NCI-H226 (cell line): ENCODE results near the gene DDR2.
A peak's percentile ranks its signal among the peaks of the same experiment; 100 is the strongest.

Experiments used
- DNase-seq: peaks from one replicate; pipeline ENCODE4 v3.0.0-alpha.2; 2015

The DDR2 gene

DNA sequence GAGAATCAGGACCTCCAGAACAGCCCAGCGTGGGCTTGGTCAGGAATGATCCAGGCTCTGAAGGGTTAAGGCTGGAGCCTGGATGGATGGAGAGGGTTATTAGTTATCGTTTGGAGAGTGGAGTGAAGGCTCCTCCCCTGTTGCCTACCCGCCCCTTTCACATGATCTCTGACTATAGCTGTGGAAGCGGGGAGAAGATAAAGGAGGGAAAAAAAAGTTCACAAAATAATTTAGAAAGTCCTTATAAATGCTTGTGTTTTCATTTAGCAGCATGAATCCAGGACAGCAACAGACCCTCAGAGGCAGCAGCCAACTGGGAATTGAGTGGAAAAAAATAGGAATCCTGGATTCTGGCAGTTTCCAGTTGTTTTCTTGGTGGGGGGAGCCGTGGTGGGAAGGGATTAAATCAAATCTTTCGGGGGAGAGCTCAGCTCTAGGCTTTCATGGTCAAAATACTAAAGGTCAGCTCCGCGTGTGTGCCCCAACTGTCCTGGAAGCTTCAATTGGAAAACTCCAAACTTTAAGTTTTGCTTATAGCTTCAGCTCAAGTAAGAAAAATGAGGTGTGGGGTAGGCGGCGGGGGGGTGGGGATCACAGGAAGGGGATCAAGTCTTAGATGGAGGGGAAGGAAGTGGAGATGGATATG lies 595 bp upstream of the DDR2 start:
- peak; percentile 62 for DNase-seq

DNA sequence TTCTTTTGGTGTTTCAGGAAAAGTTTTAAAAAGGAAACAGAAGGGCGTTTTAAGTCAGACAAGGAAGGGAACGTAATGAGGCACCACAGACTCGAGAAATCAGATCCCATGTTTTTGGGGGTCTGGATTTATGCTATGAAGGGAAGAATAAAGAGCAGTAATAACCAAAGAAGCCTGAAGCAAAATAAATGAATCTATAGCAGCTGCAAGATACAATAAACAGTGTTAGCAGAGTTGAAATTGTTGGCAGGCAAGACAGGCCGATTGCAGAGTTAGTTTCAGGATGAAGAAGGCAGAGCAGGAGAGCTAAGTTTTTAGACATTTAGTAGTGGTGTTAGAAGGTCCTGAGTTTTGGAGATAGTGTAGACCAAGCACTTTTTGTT lies 425 bp downstream of the DDR2 start:
- no peak for DNase-seq

DNA sequence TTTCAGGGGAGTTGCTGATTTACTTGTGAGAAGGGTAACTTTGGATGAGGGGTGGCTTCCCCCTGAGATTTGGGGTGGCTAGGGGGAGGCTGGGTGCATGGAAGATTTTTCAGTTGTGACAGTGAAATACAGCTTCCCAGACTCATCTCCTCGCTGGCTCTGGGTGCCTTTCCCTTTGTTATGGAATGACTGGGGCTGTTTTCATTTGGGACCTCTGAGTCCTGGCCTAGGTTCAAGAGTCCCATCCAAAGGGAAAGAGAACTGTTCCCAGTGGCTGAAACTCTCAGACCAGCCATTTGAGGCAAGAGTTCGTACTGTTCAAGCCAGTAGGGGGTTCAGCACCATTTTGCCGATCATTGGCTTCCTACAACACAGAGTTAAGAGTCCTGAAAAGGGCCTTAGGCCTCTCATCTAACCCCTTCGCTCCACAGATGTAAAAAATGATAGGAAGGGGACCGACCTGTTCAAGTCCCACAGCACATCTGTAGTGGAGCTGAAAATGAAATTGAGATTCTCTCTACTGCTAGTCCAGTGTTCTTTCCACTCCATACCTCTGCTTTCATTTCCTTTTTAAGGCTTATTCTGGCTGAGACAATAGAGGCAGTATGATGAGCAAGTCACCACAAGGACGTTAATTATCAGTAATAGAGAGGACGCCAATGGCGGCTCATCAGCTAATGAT lies 958 bp downstream of the DDR2 start:
- no peak for DNase-seq

DNA sequence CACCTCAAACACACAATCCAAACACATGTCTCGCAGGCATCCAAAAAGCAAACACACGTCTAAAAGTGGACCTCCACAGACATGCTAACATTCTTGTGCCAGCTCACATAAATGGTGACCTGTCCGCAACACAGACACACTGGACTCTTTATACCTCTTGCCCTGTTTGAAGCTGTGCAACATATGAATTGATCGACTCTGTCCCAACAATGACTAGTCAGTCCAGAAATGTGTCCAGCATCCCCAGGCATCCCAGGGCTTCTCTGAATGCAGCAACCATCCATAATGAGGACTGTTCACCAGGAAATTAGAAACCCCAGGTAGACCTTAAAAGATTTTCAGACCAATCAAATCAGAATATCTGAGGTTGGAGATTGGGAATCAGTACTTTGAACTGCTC lies 3.2 kb downstream of the DDR2 start:
- no peak for DNase-seq

DNA sequence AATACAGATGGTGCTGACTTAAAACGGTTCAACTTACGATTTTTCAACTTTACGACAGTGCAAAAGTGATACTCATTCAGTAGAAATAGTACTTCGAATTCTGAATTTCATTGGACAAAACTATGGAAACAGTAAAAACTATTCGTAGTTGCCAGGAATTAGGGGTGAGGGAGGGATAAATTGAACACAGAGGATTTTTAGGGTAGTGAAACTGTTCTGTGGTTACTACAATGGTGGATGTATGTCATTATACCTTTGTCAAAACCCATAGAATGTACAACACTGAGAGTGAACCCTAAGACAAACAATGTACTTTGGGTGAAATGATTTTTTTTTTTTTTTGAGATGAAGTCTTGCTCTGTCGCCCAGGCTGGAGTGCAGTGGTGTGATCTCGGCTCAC lies 7.5 kb downstream of the DDR2 start:
- no peak for DNase-seq

DNA sequence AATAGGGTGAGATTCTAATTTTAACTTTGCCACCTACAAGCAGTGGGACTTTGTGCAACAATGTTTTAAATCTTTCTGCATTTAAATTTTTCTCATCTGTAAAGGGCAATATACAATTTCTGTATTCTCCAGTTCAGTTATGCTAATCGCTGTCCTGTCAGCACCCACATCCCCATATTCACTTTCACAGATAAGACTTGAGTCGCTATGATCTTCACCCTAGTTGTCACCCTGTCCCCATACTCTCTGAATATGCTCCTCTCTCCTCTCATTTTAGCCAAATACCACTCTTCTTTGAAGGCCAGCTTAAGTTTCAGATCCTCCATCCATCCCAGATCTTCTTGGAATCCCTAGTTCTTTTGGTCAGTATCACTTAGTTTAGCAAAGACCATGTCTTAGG lies 8.8 kb downstream of the DDR2 start:
- DNase-seq = no peak

DNA sequence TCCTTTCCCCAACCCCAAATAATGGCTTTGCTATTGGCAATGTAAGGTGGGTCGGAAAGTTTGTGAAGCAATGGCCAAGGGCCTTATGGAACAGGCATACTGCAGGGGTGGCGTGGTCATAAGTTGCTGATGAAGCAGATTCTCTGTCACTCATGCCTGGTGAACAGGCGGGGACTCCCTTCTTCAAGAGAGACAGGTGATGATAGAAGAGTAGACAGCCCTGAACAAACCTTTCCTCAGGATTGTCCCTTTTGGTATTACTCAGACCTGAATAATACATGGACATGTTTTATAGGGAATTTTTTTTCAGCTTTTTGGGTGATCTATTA lies 12.7 kb downstream of the DDR2 start:
- DNase-seq = no peak

DNA sequence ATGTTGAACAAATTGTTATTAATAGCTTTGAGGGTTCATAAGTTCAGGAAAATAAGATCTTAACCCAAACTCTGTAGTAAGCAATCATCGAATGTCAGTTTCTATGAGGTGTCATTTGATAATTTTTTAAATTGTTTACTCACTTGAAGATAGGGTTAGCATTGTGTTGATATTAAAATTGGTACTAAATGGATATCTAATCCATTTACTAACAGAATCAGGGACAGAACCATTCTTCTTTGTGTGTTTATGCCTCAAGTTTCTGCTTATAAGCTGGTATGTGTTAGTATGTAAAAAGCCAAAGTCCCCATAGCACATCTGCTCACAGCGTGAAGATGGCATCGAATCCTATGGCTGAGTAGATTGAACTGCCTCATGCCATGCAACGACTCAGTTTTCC lies 13.4 kb downstream of the DDR2 start:
- no peak for DNase-seq

DNA sequence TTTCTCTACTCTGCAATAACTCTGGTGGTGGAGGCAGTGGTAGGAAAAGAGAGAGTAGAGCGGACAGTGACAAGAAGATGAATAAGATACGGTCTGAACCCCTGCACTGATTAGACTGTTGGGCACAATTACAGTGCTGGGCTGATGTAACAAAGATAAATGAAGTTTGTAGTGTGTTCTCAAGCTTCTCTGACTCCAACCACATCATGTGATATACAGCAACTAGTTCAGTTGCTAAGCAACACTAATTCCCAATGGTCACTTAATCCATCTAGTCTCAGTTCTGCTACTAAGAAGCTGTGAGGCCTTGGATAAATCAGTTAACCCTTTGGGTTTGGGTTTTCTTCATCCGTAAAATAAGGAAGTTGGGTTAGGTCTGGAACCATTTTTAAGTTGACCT lies 17.3 kb downstream of the DDR2 start:
- DNase-seq = no peak

DNA sequence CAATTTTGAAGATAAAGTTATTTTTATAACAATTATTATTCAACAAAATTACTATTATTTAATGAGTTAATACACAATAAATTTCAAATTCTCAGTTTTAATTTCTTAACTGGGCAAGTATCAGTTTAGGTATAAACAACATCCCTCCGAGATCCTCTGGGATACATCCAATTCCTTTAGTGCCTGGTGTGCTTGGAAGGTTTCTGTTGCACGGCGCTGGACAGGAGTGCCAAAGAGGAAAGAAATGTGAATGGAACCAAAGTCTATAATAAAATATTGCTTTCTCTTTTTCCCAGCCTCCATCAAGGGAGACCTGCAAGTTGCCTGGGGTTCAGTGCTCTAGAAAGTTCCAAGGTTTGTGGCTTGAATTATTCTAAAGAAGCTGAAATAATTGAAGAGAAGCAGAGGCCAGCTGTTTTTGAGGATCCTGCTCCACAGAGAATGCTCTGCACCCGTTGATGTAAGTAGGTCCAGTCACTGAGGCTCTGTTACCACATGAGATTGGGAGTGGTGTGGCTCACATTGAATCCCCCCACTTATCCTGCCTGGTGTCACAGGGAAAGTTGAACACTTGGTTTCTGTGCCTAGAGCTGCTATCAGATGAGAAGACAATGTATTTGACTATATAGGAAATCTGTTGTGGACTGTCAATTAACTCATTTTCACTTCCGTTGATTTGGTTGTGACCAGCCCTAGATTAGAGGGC lies 22.8 kb downstream of the DDR2 start:
- no peak for DNase-seq

DNA sequence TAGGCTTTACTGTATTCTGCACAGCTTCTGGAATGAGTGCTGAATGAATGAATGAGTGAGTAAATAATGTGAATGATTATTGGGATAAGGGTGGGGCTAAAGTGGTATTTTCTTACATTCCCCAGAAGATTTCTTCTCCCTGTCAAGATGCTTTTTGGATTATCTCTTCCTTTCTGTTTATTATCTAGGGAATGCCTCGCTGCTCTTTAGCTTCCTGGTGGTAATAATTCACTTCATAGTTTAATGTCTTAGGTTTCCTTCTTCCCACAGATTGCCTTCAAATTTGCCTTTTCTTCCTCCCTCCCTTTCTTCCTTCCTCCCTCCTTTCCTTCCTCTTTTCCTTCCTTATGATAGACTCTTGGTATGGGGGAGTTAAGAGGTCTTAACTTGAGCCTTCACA lies 24.0 kb downstream of the DDR2 start:
- no peak for DNase-seq

DNA sequence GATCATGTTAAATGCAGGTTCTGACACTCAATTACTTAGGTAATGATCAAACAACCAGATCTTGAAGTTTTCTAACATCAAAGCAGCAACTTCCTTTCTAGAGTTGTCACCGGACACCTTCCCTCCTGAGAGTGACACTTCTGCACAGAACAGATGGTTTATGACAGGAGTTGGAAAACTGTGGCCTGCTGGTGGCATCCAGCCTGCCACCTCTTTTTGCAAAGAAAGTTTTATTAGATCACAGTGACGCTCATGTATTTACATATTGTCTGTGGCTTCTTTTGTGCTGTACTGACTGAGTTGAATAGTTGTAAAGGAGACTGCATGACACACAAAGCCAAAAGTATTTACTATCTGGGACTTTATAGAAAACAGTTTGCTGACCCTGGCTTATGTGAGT lies 28.3 kb downstream of the DDR2 start:
- DNase-seq = no peak

DNA sequence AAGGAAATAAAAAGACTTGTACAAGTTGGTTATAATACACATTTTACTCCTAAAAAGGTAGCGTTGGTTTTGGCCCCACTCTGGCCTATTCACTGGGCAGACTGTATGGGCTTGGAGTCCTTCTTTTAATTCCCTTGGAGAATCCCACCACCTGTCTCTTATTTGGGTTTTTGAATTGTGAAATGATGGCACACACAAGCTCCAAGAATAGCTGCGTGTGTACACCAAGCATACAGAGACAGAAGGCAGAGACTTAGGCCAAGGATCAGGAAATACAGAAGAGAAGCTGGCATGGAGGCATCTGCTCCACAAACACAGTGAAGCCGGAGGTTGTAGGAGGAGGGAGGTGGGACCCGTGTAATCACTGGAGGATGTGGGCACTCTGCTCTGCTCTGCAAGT lies 29.1 kb downstream of the DDR2 start:
- no peak for DNase-seq

DNA sequence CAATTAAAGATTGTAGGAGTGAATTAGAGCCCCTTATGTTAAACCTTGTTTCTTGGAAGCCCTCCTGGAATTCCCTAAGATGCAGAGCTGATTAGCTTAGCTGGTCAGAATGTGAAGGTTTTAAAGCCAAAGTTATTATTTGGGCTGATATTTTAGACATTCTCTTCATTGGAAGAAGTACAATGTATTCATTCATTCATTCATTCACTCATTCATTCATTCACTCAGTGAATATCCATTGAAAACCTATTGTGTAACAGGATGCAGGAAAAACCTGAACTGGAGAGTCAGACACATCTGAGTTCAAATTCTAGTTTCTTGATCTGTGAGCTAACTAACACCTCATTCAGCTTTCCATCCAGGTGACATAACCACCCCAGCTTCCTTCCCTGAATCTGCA lies 29.7 kb downstream of the DDR2 start:
- no peak for DNase-seq

DNA sequence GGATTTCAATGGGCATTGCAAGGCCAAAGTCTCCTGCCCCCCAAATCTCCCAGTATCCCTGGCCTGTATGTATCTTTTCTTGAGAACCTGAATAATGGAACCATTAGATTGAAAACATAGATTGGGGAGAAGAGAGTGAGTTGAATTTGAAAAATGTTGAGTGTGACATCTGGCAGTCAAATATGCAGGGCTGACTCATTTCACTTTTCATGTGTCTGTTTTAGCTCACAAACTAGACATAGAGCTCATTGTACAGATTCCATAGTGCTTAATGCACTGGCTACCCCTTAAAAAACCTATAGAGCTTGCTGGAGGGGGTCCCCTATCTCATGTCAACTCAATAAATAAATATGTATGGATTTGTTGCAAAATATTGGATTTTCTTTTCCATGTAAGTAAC lies 30.8 kb downstream of the DDR2 start:
- peak; percentile 6 for DNase-seq

DNA sequence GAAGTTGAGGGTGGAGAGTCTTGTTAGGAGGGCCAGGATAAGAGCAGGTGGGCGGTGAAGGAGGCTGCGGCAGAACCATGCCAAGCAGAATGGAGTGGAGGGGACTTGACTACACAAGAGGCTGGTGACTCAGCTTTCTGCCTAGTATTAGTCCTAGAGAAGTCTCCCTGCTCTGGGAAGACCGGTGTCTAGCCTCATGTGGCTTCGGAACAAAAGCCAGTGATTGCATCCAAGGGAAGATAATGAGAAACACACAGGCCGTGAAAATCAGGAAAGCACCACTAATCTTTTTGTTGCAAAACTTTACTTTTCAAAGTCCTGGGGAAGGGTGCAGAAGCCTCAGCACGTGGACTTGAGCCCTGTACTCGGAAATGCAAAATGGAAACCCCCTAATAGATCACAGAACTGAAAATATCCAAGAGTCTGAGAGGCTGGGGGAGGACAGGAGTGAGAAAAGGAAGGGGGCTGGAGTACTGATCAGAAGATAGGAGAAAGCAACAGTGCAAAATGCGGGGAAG lies 31.4 kb downstream of the DDR2 start:
- peak; percentile 48 for DNase-seq

DNA sequence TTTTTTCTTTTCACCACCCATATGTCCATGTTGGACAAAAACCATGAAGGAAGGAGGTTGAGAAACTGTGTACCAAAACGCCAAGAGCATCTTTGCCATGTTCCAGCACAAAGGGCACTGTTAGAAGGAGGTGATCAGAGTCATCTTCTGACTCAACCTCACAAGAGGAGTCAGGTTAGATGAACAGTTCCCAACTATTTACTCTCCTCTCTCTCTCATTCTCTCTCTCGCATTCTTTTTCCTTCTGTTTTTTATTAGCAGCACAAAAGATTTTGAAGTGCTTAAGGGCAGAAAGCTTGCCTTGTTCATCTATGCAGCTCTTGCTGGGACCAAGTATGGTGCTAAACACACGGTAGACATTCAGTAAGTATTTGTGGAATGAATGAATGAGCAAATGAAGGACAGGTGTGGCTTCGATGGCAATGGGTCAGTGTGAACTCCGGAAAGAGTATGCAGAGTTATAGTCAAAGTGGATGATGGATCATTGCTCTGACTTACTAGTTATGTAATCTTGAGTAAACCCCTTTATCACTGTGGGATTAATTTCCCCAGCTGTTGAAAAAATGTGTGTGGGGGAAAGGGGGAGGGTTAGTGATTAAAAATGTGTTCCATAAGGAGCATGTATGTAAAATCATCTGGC lies 33.9 kb downstream of the DDR2 start:
- DNase-seq = peak; percentile 40

DNA sequence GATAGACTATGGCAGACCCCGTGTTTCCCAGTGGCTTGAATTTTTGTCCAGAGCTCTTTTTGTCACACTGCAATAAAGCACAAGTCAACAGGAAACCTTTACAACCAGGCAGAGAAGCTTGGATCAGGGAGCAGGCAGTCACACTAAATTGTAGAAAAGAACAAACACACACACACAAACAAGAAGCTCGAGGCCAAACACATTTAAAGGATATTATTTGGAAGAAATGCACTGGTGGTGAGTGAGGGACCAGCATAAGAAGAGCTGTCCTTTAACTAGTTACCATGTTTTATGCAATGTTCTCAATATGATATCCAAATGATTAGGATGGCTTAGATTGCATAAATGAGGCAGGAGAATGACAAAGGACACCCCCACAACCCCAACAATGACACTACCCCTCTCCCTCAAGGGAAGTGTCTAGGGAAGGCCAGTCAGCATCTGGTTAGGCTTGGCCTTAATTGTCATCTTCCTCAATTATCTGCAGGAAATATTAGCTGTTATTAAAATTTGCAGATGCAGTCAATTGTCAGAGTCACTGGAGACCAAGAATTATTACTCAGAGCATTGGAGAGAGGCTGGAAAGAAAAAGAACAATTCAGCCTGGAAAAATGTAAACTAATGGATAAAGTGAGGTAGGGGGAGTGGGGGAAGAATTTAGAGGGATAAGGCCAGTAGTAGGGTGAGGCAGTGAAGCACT lies 35.3 kb downstream of the DDR2 start:
- no peak for DNase-seq

DNA sequence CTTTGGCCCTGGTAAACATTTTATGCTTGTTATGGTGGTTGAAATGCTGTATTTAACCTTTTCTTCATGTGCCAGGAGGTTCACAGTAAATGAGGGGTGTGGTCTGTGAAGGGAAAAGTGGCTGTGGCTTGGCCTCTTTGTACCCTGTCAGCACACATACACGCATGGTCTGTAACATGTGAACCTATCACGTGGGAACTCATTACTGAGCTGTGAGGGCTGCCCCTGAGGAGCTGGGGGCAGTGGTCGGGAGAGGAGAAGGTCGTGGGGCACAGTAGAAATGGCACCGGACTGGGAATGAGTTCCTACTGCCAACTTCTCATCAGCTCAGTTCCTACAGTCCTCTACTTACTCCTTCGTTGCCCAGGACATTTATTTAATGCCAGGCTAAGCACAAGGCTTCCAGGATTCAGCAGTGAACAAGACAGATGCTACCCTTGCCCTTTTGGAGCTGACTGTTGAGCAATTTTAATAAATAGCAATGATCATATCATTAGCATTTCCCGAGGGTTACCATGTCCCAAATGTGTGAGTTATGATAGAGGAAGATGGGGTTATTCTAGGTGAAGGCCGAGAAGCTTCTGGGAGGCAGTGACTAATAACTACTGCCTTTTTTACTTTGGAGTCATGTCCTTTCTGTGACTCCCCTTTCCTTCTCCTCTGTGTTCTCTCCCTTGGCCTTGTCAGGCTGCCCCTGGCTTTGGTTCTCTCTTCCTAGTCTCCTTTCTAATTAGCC lies 38.8 kb downstream of the DDR2 start:
- peak; percentile 39 for DNase-seq

DNA sequence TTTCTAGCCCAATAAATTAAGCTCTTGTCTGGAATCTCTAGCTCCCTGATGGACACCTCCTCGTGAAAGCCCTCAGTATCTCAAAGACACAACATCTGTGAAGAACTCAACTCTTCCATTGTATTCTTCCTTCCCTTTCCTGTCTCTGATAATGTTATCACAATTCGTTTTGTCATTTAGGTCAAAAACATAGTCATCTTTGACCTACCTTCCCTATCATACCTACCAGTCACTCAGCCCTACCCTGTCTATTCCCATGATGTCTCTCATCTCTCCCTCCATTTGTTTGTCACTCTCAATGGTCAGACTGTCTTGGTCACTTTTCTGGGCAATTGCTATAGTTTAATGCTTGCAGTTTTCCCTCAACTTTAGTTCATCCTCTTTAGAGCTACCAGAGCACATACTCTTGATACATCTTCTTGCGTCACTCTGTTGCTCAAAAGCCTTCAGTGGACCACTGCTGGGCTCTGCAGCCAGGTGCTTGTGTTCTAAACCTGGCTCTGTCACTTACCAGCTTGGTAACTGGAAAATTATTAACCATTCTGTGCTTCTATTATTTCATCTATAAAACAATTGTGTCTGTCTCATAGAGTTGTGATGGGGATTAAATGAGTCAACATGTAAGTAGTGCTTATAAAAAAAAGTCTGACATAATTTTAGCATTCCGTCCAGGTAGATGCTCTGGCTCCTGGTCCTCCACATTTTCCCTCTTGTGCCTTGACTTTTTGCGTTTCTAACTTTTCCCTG lies 39.6 kb downstream of the DDR2 start:
- DNase-seq = no peak

DNA sequence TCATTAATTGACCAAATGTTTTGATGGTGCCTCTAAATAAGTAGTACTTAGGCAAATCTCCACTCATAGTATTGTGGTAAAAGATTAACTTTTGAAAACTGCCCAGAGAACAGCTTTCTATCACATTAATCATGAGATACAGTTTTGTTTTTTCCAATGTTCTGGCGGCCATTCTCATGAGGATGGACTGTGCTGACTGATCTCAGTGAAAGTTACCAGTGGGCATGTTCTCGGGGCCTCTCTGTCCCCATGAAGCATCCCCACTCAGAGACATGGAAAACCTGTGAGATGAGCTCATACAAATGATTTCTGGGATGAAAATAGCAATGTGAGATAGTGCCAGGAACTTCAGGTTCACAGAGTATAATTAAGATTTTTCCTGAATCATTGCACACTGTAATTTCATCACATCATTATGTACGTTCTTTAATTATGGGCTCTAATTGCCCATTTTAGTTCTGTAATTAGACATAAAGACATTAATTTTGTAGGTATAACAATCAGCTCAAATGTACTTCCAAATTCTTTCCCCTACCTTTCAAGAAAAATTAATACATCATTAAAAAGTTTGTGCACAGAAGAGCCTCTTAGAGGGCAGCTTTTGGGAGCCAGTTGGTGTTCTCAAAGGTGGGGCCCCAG lies 40.5 kb downstream of the DDR2 start:
- DNase-seq = no peak
